Smooth muscle cell (in vitro differentiated cells): Measurements from ENCODE around the gene SLC16A10. TPM values are rescaled to one million over a fixed set of nuclear protein-coding genes. Genes with fewer than 3 reads are reported as not detected.
"Not testable (repeated sequence)": the region's sequence is repeated elsewhere in the genome, so short reads cannot be mapped to it uniquely, and the experiment has no call there.

Source experiments
- DNase-seq: peaks from one replicate; lab custom pipeline; 2025; ENCODE audit not compliant: unreplicated experiment; lab: John Stamatoyannopoulos, UW
- H2AFZ ChIP-seq: fragments of 200-600 bp; sonication (generic); 2 replicates; pipeline ENCODE4 v1.6.0; 2016; ENCODE audit warnings: antibody characterized with exemption, low read depth, mild to moderate bottlenecking
- H3F3A ChIP-seq: fragments of 200-600 bp; sonication (generic); 2 replicates; pipeline ENCODE4 v1.6.0; 2017; ENCODE audit warnings: antibody characterized with exemption, low read depth
- H3K27ac ChIP-seq: fragments of 200-600 bp; sonication (generic); 2 replicates; pipeline ENCODE4 v1.5.1; 2016; ENCODE audit warnings: low read depth, mild to moderate bottlenecking
- H3K27me3 ChIP-seq: fragments of 200-600 bp; sonication (generic); 2 replicates; pipeline ENCODE4 v1.6.1; 2016; ENCODE audit warnings: low read depth, mild to moderate bottlenecking
- H3K36me3 ChIP-seq: fragments of 200-600 bp; sonication (generic); 2 replicates; pipeline ENCODE4 v1.5.1; 2016; ENCODE audit warnings: low read depth
- H3K4me1 ChIP-seq: fragments of 200-600 bp; sonication (generic); 2 replicates; pipeline ENCODE4 v1.5.1; 2016; ENCODE audit warnings: low read depth
- H3K4me2 ChIP-seq: fragments of 200-600 bp; sonication (generic); 2 replicates; pipeline ENCODE4 v1.6.0; 2016; ENCODE audit warnings: mild to moderate bottlenecking
- H3K4me3 ChIP-seq: fragments of 200-600 bp; sonication (generic); 2 replicates; pipeline ENCODE4 v1.5.1; 2016; ENCODE audit warnings: mild to moderate bottlenecking
- H3K79me2 ChIP-seq: fragments of 200-600 bp; sonication (generic); 2 replicates; pipeline ENCODE4 v1.6.0; 2016; ENCODE audit warnings: low read depth, mild to moderate bottlenecking
- H3K9ac ChIP-seq: fragments of 200-600 bp; sonication (generic); 2 replicates; pipeline ENCODE4 v1.6.0; 2016; ENCODE audit warnings: low read depth
- H3K9me3 ChIP-seq: fragments of 200-600 bp; sonication (generic); replicated peaks from 2 replicates; pipeline ENCODE4 v1.5.1; 2016; ENCODE audit warnings: low read depth
- H4K20me1 ChIP-seq: fragments of 200-600 bp; sonication (generic); 2 replicates; pipeline ENCODE4 v1.6.0; 2016; ENCODE audit warnings: low read depth
- WGBS: methylation state at CpG from one replicate; pipeline ENCODE4 v1.1.7; 2016; ENCODE audit warnings: low lambda C conversion rate; 5-methylcytosine and 5-hydroxymethylcytosine counted together
- polyA plus RNA-seq: library from polyadenylated mRNA; unstranded; fragments of >200 nt; fragmentation: Nextera tagmentation; extraction: Ambion mirVana; gene quantifications from 2 replicates; pipeline ENCODE4 v1.2.1, GENCODE V29; 2016
- total RNA-seq: library from RNA; depleted of rRNA; stranded (reverse); fragments of >200 nt; gene quantifications from 2 replicates; pipeline ENCODE4 v1.2.3, GENCODE V29; 2014
- TF ChIP-seq, protein P1 (sequence below): fragments of 200-600 bp; sonication (generic); IDR thresholded peaks from 2 replicates; pipeline ENCODE4 v1.5.1; 2017; ENCODE audit warnings: borderline replicate concordance, mild to moderate bottlenecking, antibody characterized with exemption; ENCODE audit not compliant: insufficient read depth, poor library complexity, severe bottlenecking

The SLC16A10 gene
- total and polyA plus RNA-seq, 2 experiments from 2014 or later = 0.87 to 1.4 TPM

DNA sequence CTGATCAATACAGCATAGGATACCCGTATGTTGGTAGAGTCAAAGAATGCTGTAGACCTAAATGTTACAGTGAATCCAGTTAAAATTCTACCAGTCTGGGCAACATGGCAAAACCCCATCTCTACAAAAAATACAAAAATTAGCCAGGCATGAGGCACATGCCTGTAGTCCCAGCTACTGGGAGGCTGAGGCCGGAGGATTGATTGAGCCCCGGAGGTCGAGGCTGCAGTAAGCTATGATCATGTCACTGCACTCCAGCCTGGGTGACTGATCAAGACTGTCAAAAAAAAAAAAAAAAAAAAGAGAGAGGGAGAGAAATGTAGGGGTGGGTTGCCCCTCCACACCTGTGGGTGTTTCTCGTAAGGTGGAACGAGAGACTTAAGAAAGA, 167.5 kb downstream of the SLC16A10 start:
- Histone ChIP-seq H3K4me1 (peaks cover 7% of the 10 kb centered on the region), H3F3A (no peaks in the 10 kb centered on the region), H3K27ac (no peak overlapping the region), H4K20me1 (no peaks in the 10 kb centered on the region), H2AFZ (no peak overlapping the region), H3K36me3 (no peaks in the 10 kb centered on the region), H3K4me2 (no peak overlapping the region), H3K79me2 (peaks cover 2% of the 10 kb centered on the region), H3K4me3 (no peak overlapping the region), H3K9ac (no peak overlapping the region), H3K9me3 (no peaks in the 10 kb centered on the region), H3K27me3 (peaks cover 19% of the 10 kb centered on the region)
- WGBS = 63% methylated on average over 6 of the region's 6 CpGs
- no peak for DNase-seq
- TF ChIP-seq, protein P1, sequence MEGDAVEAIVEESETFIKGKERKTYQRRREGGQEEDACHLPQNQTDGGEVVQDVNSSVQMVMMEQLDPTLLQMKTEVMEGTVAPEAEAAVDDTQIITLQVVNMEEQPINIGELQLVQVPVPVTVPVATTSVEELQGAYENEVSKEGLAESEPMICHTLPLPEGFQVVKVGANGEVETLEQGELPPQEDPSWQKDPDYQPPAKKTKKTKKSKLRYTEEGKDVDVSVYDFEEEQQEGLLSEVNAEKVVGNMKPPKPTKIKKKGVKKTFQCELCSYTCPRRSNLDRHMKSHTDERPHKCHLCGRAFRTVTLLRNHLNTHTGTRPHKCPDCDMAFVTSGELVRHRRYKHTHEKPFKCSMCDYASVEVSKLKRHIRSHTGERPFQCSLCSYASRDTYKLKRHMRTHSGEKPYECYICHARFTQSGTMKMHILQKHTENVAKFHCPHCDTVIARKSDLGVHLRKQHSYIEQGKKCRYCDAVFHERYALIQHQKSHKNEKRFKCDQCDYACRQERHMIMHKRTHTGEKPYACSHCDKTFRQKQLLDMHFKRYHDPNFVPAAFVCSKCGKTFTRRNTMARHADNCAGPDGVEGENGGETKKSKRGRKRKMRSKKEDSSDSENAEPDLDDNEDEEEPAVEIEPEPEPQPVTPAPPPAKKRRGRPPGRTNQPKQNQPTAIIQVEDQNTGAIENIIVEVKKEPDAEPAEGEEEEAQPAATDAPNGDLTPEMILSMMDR = no peak

DNA sequence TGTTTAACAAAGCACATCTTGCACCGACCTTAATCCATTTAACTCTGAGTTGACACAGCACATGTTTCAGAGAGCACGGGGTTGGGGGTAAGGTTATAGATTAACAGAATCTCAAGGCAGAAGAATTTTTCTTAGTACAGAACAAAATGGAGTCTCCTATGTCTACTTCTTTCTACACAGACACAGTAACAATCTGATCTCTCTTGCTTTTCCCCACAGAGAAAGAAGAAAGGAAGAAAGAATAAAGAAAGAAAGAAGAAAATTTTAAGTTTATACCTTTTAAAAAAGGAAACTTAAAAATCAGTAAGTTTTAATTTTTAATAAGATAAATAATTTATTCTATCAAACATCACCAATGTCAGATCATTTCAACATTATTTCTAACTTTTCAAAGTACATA, 168.5 kb downstream of the SLC16A10 start:
- not testable (repeated sequence) for H4K20me1 ChIP-seq, H3F3A ChIP-seq, DNase-seq, H3K27ac ChIP-seq, H3K4me2 ChIP-seq, H3K4me3 ChIP-seq, H3K9me3 ChIP-seq, H3K36me3 ChIP-seq, H2AFZ ChIP-seq, H3K9ac ChIP-seq
- Histone ChIP-seq H3K4me1 (peaks cover 16% of the 10 kb centered on the region), H3K79me2 (peaks cover 12% of the 10 kb centered on the region), H3K27me3 (peaks cover 19% of the 10 kb centered on the region)
- WGBS = 3% methylated on average over 2 of the region's 2 CpGs

DNA sequence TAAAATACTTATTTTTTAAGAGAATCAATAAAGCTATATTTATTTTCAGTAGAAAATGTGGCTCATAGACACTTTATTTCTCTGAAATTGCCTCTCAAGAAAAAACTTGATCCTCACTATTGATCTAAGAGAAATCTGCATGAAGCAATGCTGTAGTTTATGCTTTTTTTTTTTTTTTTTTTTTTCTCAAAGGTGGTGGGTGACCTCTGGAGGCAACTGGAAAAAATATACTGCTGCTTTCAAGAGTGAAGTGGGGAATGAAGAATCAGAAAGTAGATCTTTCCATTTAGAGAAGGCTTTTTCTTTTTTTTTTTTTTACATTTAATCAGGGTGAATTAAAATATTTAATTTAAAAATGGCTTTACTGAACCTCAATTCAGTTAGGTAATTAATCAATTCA, 169.3 kb downstream of the SLC16A10 start:
- Histone ChIP-seq H3K9me3 (no peaks in the 10 kb centered on the region), H3K4me2 (no peak overlapping the region), H4K20me1 (no peaks in the 10 kb centered on the region), H3F3A (no peaks in the 10 kb centered on the region), H3K27ac (no peak overlapping the region), H3K4me1 (peaks cover 16% of the 10 kb centered on the region), H3K36me3 (no peaks in the 10 kb centered on the region), H3K27me3 (peaks cover 19% of the 10 kb centered on the region), H3K9ac (no peak overlapping the region), H3K4me3 (no peak overlapping the region), H3K79me2 (peaks cover 20% of the 10 kb centered on the region), H2AFZ (no peak overlapping the region)
- no peak for DNase-seq
- TF ChIP-seq, protein P1 = no peak

DNA sequence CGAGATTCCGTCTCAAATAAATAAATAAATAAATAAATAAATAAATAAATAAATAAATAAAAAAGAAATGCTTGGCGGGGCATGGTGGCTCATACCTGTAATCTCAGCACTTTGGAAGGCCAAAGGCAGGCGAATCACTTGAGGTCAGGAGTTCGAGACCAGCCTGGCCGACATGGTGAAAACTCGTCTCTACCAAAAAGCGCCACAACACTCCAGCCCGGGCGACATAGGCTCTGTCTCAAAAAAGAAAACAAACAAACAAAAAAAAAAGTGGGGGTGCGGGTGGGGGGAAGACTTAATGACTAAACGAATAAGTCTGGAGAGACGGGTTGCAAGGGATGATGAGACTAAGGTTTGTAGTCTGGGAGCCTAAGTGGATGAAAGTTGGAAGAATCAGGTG, 170.7 kb downstream of the SLC16A10 start:
- H3K4me1 ChIP-seq = peaks cover 16% of the 10 kb centered on the region
- no peaks in the 10 kb centered on the region for H3K36me3 ChIP-seq
- DNase-seq = no peak
- peaks cover 19% of the 10 kb centered on the region for H3K27me3 ChIP-seq
- H4K20me1 ChIP-seq = no peaks in the 10 kb centered on the region
- no peak overlapping the region for H3K9ac ChIP-seq
- H3F3A ChIP-seq = no peaks in the 10 kb centered on the region
- H2AFZ ChIP-seq = no peak overlapping the region
- H3K4me3 ChIP-seq = no peak overlapping the region
- H3K9me3 ChIP-seq = no peaks in the 10 kb centered on the region
- 95% methylated on average over 13 of the region's 13 CpGs for WGBS
- H3K27ac ChIP-seq = no peak overlapping the region
- peaks cover 32% of the 10 kb centered on the region for H3K79me2 ChIP-seq
- TF ChIP-seq, protein P1 = no peak
- H3K4me2 ChIP-seq = no peak overlapping the region
